KMS-11 (cell line): ENCODE results near the gene S1PR1.
A peak's percentile ranks its signal among the peaks of the same experiment; 100 is the strongest.

Experiments used
- H2AFZ ChIP-seq: fragments of 200-600 bp; sonication (generic); 2 replicates; pipeline ENCODE4 v1.6.1; 2016; ENCODE audit warnings: antibody characterized with exemption, mixed run types, low read depth
- H3K27ac ChIP-seq: fragments of 200-600 bp; sonication (generic); 2 replicates; pipeline ENCODE4 v1.6.1; 2016; ENCODE audit warnings: mild to moderate bottlenecking, mixed run types
- H3K27me3 ChIP-seq: fragments of 200-600 bp; sonication (generic); 2 replicates; pipeline ENCODE4 v1.6.1; 2017; ENCODE audit warnings: mild to moderate bottlenecking, low read depth, mixed run types, moderate library complexity; ENCODE audit not compliant: insufficient read depth
- H3K36me3 ChIP-seq: fragments of 200-600 bp; sonication (generic); 2 replicates; pipeline ENCODE4 v1.6.1; 2017; ENCODE audit warnings: mild to moderate bottlenecking, mixed run types; ENCODE audit not compliant: insufficient read depth
- H3K4me1 ChIP-seq: fragments of 200-600 bp; sonication (generic); 2 replicates; pipeline ENCODE4 v1.6.1; 2016; ENCODE audit warnings: mild to moderate bottlenecking, low read depth, mixed run types; ENCODE audit not compliant: poor library complexity, severe bottlenecking
- H3K4me2 ChIP-seq: fragments of 200-600 bp; sonication (generic); 2 replicates; pipeline ENCODE4 v1.7.0; 2016; ENCODE audit warnings: mild to moderate bottlenecking, mixed run types
- H3K4me3 ChIP-seq: fragments of 200-600 bp; sonication (generic); IDR thresholded peaks from 2 replicates; pipeline ENCODE4 v1.6.1; 2017; ENCODE audit warnings: low read depth, low read length, mixed read lengths; ENCODE audit not compliant: insufficient read depth
- H3K79me2 ChIP-seq: fragments of 200-600 bp; sonication (generic); 2 replicates; pipeline ENCODE4 v1.6.1; 2016; ENCODE audit warnings: low read depth, mixed run types; ENCODE audit not compliant: insufficient read depth
- H3K9ac ChIP-seq: fragments of 200-600 bp; sonication (generic); 2 replicates; pipeline ENCODE4 v1.6.1; 2016; ENCODE audit warnings: mild to moderate bottlenecking, mixed run types
- H4K20me1 ChIP-seq: fragments of 200-600 bp; sonication (generic); 2 replicates; pipeline ENCODE4 v1.6.1; 2016; ENCODE audit warnings: mild to moderate bottlenecking, mixed run types; ENCODE audit not compliant: insufficient read depth
- CTCF ChIP-seq: fragments of 200-600 bp; sonication (generic); conservative IDR thresholded peaks from 2 replicates; pipeline ENCODE4 v1.6.1; 2017; ENCODE audit warnings: low read depth, mild to moderate bottlenecking, antibody characterized with exemption, low read length, moderate library complexity, mixed read lengths

Gene S1PR1

DNA sequence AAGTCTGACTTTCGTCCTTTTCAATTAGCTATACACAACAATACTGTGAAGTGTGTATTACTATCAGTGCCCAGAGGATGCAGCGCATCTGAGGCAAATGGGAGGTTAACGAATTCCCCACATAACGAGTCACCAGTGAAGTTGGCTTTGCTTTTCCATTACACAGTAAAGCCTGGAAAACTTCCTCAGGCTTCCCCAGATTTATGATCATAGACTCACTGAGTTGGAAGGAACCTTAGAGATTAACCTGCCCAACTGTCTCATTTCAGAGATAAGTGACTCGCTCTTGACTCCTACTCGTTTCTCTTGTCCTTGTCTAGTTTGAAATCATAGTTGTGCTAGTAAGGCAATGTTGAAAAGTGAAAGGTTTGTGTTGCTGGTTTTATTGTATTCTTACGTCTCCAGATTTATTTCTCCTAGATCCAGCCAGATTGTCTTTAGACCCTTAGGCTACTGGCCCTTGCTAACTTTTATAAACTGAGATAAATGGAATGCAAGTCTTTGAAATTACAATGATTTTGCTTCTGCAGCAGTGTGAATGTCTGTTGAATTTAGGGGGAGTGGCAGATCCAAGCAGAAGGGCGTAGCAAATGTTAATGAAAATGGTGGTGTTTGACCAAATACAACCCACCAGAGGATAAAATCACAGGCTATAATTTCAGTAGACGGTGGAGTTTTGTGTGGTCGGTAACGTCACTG, 17.3 kb downstream of the S1PR1 start:
- H3K4me3 ChIP-seq, result no peak overlapping the region
- H3K9ac ChIP-seq, result no peak overlapping the region
- TF ChIP-seq CTCF, result no peak
- H2AFZ ChIP-seq, result no peak overlapping the region
- no peak overlapping the region for H3K4me2 ChIP-seq
- no peak overlapping the region for H3K27ac ChIP-seq
- H3K79me2 ChIP-seq, result no peaks in the 10 kb centered on the region
- H4K20me1 ChIP-seq, result no peaks in the 10 kb centered on the region
- no peaks in the 10 kb centered on the region for H3K27me3 ChIP-seq
- no peaks in the 10 kb centered on the region for H3K36me3 ChIP-seq
- peaks cover 20% of the 10 kb centered on the region for H3K4me1 ChIP-seq

GRCh38 chr1:101257500-101258325, 20.9 kb downstream of the S1PR1 start:
- H3K27ac ChIP-seq, result no peak overlapping the region
- no peaks in the 10 kb centered on the region for H3K36me3 ChIP-seq
- no peak for TF ChIP-seq CTCF
- no peaks in the 10 kb centered on the region for H3K79me2 ChIP-seq
- H3K27me3 ChIP-seq, result no peaks in the 10 kb centered on the region
- no peak overlapping the region for H3K4me3 ChIP-seq
- H4K20me1 ChIP-seq, result no peaks in the 10 kb centered on the region
- H3K9ac ChIP-seq, result no peak overlapping the region
- peak overlapping the region; percentile 29; the same call in 1 of the 2 replicates for H3K4me2 ChIP-seq
- peaks cover 35% of the 10 kb centered on the region for H3K4me1 ChIP-seq
- H2AFZ ChIP-seq, result peak overlapping the region; percentile 59

GRCh38 chr1:101259744-101260148, 22.9 kb downstream of the S1PR1 start:
- no peak overlapping the region for H3K9ac ChIP-seq
- H3K27me3 ChIP-seq, result no peaks in the 10 kb centered on the region
- H3K79me2 ChIP-seq, result no peaks in the 10 kb centered on the region
- no peaks in the 10 kb centered on the region for H4K20me1 ChIP-seq
- no peak overlapping the region for H3K4me3 ChIP-seq
- no peak overlapping the region for H3K27ac ChIP-seq
- H3K4me2 ChIP-seq, result no peak overlapping the region
- H2AFZ ChIP-seq, result no peak overlapping the region
- peaks cover 38% of the 10 kb centered on the region for H3K4me1 ChIP-seq
- no peak for TF ChIP-seq CTCF
- H3K36me3 ChIP-seq, result no peaks in the 10 kb centered on the region

DNA sequence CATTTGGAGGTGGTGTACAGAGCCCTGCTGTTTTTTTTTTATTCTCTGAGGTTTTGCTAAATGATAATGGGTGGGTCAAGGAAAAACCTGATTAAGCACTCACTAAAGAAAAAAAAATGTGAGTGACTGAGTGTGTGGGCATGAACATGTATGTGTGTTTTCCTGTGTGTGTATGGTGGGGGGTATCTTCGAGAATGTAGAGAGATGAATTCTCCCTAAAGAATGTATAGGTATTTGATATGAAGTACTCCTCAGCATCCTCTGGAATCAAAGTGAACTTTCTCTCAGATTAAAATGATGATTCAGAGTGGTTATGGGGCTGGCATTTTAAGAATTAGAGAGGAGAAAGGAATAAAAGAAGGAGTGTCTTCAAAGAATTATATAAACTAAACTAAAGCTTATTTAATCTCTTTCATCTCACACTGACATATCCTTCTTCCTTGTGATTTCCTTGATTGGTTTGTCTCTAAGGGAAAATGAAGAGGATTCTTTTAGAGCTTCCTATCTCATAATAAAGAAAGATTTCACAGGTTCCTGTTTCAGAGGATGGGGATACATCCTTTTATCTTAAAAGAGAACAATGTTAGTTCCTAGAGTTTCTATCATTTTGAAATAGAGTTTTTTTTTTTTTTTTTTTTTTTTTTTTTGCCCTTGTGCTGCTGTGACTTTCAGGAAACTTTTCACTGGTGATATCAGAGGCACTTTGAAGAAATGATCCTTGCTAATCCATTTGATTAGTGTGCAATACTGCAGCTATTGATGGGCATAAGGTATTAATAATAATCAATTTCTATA, 23.9 kb downstream of the S1PR1 start:
- no peak overlapping the region for H3K9ac ChIP-seq
- H4K20me1 ChIP-seq, result no peaks in the 10 kb centered on the region
- no peak overlapping the region for H3K4me2 ChIP-seq
- peaks cover 38% of the 10 kb centered on the region for H3K4me1 ChIP-seq
- H2AFZ ChIP-seq, result no peak overlapping the region
- no peak overlapping the region for H3K4me3 ChIP-seq
- TF ChIP-seq CTCF, result no peak
- H3K27ac ChIP-seq, result no peak overlapping the region
- no peaks in the 10 kb centered on the region for H3K79me2 ChIP-seq
- no peaks in the 10 kb centered on the region for H3K27me3 ChIP-seq
- H3K36me3 ChIP-seq, result no peaks in the 10 kb centered on the region
